NCI-H146 treated with DMSO at 0.1 percent for 48 hours (cell line): Measurements from ENCODE around the gene FGF9.

Experiments
- DNase-seq: peaks from one replicate; lab custom pipeline; 2025; ENCODE audit not compliant: unreplicated experiment; lab: John Stamatoyannopoulos, UW

The FGF9 gene

GRCh38 chr13:21703846-21704245, 33.0 kb downstream of the FGF9 start:
- DNase-seq: no peak

GRCh38 chr13:21707586-21707985, 36.7 kb downstream of the FGF9 start:
- DNase-seq: no peak

DNA sequence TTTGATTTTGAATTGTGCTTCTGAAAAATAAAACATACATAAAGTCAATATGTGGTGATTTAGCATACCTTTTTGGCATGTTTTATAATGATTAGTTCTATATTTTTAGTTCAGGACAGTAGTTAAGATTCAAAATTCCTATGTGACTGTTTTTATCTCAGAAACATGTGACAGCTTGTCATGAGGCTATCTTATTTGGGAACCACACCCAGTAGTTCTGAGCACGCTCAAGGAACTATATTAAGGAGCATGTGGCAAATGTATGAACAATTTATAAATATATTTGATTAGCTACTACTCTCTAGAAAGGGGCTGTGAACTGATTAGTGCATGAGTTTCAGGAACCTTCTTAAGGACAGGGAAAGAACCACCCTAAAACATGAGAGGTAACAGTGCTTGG, 38.8 kb downstream of the FGF9 start:
- DNase-seq: no peak

GRCh38 chr13:21710163-21710562, 39.3 kb downstream of the FGF9 start:
- DNase-seq: no peak

- no peak for DNase-seq
These were observed 46.9 kb downstream of the FGF9 start for GRCh38 chr13:21717817-21718216.

DNA sequence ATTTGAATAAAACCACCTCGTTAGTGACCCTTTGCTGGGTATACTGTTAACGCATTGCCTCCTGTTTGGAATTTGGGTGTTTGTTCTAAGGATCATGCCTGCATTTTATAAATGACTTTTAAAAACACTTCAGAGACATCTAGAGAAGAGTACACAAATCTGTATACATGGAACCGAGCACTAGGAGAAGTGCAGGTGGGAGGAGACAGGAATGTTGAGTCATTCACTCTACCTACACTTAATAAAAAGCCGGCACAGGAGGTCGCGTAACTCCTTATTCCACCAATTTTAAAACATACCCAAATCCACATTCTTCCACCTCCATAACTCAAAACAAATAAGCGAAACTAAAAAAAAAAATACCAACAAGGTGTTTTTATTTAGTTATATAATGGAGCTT, 48.6 kb downstream of the FGF9 start:
- DNase-seq: no peak

DNA sequence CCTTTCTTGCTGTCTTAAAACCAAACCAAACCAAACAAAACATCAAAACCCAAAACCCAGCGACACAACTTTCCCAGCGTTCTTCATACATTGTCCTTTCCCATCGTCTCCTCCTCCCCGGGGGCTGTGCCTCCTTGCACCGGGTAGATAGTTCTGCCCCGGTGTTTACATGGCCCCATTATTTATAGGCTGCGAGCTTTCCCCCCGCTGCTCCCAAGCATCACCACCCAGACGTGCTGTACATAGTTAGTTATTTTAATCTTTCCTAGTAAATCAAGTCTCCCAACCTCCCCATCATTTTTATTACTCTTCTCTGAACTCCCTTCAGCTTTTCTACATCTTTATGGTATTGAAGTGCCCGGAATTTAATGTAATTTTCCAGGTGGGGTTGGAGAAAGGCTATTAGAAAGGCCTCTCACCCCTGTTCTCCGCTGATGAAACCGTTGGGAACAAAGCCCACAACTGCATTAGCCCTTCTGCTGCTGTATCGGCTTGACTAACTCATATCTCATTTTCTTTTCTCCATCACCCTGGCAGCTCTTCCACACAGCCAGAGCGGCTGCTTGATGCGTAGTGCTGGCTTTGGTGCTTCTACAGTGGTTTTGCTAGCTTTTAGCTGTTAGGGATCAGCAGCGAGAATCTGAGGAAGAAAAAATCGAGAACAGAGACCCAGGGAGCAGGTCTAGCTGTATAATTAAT, 53.1 kb downstream of the FGF9 start:
- DNase-seq: no peak

DNA sequence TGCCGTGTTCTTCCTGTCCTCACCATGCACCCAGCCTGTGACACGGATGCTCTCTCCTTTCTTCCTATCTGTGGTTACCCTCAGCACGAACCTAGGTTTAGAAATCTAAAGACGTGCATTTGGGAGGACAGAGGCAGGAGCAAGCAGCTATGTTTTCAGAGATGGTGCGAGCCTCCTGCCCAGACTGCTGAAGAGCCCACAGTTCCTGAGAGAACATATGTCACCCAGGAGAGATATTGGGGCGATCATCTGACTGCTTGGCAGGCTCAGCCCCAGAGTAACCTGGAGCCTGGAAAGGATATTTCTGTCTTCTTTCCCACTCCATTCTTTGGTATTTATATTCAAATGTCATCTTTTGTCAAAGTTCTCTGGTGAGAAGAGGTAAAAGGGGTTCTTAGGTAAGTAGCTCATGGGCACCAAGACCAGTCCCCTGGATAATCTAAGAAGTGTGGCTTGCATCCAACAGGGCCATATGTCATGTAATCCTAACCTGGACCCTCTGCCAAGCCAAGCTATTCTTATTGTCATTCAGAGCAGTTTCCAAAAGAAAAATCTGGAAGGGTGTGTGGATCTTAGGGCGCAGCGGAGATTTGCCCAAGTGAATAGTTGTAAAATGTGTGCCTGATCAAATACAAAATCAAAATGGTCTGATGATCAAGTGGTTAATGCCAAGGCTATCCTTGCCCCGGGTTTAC, 59.5 kb downstream of the FGF9 start:
- DNase-seq: no peak

- no peak for DNase-seq
These were observed 62.8 kb downstream of the FGF9 start for GRCh38 chr13:21733475-21734263.

- no peak for DNase-seq
These were observed 64.1 kb downstream of the FGF9 start for GRCh38 chr13:21734961-21735360.

DNA sequence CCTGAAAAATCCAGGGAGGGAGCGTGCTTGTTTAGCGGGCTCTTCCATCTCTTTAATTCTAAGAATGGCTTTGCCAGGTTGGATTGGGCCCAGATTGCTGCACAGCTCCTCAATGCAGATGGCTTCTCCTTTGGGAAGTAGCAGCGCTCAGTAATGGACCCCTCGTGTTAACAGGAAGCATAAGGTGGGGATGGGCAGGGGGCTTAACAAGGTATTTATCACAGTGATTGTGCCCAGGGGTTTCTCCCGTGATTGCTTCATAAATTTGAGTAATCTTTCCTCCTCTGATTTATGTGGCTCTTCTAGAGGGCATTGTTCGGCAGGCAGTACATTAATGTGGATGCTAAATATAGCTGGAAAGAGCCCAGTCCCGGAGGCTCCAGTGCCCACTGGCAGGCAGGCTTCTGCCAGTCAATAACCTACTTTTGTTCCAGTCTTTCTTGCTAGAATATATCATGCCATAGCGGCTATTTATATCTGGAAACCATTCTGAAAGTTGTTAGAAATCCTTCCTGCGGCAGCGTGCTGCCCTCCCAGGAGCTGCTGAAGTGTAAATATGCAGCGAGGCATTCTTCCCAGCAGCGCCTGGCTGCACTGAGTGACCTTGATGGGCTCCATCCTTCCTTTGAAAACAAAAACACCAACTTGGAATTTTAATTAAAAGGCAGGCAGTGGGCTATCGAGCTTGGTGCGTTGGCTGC, 65.0 kb downstream of the FGF9 start:
- DNase-seq: no peak

- DNase-seq: no peak
These were observed 66.1 kb downstream of the FGF9 start for GRCh38 chr13:21736926-21737325.

DNA sequence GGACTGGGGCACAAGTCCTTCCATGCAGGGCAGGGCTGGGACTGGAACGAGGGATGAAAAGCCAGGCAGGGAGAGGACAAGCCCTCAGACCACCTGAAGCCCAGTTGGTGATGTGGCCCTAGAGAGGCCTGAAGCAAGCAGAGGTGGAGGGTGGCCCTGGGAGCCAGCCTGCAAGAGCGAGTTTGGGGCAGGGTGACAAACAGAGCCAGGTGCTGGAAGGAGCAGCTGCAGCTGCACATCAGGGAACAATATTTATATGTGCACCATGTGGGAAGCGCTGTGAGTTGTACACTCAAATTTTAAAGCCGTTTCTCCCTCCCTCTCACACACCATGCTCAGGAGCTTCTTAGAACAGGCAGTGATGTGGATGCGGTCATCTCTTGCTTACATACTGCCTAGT, 67.8 kb downstream of the FGF9 start:
- no peak for DNase-seq

DNA sequence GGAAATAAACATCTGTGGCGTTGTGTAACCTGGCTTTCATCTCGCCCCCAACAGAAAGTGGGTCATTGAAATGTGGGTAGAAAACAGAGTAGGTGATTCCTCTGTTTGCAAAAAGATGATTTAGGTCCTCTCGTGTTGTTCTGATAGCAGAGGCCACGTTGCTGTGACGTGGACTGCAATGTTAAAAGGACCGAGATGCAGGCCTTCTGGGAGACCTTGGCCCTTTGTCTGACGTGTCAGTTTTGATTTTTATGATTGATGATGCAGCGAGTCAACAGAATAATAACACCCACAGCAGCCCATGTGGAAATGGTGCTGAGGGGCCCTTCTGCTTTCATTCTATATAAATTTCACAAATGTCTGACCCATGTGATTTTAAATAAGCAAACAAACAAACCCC, 68.9 kb downstream of the FGF9 start:
- no peak for DNase-seq

GRCh38 chr13:21741396-21741979, 70.6 kb downstream of the FGF9 start:
- DNase-seq: no peak

DNA sequence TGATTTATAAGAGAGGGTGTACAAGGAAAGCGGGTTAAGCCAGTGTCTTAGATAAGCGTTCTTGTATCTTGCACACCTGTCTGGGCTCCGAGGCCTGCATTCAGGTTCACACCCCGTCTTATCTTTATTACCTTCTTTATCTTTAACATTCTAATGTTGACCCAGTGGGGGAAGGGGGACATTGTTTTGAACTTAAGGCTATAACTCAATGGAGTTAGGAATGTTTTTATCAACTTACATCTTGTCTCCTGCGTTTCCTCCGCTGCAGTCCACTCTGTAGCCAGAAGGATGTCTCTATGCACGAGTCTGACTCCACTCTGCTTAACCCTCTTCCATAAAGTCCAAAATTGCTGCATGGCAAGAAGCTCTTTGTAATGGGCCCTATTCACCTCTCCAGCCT, 71.2 kb downstream of the FGF9 start:
- DNase-seq: no peak

GRCh38 chr13:21744149-21744548, 73.3 kb downstream of the FGF9 start:
- no peak for DNase-seq

GRCh38 chr13:21745307-21745706, 74.4 kb downstream of the FGF9 start:
- no peak for DNase-seq

DNA sequence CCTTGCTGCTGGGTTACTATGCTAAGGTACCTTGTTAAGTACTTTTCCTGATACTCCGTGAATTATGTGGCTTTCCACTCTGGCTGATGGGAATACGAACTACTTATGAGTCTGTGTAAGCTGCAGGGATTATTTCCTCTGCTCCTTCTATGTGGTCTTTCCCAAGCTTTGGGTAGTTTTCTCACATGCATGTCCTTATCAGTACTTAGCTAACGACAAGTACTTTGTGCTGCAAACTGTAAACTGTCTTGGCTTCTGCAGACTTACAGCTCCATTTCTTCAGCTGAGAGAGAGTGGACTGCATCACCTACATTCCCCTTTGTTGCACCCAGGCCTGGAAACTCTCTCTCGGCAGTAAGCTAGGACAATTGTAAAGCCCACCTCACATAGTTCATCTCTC, 76.6 kb downstream of the FGF9 start:
- DNase-seq: no peak

DNA sequence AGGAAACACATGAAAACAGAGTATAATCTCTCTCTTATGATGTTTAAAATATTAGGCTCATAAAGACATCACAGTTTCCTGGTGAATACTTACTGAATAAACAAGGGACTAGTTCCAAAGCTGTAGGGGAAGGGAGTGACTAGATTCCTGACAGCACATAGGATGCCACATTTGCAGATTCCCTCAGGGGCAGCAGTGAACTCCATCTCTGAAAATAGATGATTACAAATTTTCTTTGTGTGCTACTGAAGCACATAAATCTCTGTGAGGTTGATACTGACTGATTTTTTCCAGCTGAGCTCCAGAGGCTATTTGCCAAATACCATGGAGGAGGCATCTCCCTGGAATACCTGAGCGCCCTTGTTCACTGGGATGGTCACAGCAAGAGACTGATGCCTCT, 77.3 kb downstream of the FGF9 start:
- no peak for DNase-seq

DNA sequence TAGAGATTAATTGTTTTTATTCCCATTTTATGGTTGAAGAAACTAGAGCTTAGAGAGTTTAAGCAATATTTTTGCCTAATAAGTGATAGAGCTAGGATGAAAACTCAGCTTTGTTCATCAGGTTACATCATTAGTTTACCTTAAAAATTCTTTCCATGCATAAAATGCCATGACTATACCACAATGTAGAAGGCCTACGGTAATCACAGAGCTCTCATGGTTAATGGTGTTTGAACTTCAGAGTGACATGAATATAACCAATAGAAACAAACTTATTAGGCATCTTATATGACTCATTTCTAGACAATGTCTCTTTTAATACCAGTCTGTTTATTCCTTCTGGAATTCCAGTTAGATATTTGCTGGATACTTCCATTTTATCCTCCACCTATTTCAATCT, 78.5 kb downstream of the FGF9 start:
- no peak for DNase-seq
